Keratinocyte (primary cell): ENCODE measurements around the gene ABHD5. TPM values are rescaled to one million over a fixed set of nuclear protein-coding genes. Genes with fewer than 3 reads are reported as not detected.

ENCODE experiments used
- DNase-seq: peaks from one replicate; pipeline ENCODE4 v3.0.0-alpha.2; 2011; ENCODE audit warnings: low read depth, missing footprints, low spot score
- FAIRE-seq: peaks from 2 replicates; lab custom pipeline; 2011; peaks lifted over from hg19 to GRCh38; lab: Jason Lieb, UNC
- H2AFZ ChIP-seq: 2 replicates; pipeline ENCODE4 v1.6.0; 2012; ENCODE audit warnings: low read length, control low read depth, inconsistent platforms; ENCODE audit not compliant: control insufficient read depth
- H3K27ac ChIP-seq: 2 replicates; pipeline ENCODE4 v1.5.1; 2011; ENCODE audit warnings: low read length; ENCODE audit not compliant: control insufficient read depth, insufficient read depth
- H3K27me3 ChIP-seq: 3 replicates; pipeline ENCODE4 v1.6.0; 2011; ENCODE audit warnings: low read length; ENCODE audit not compliant: control insufficient read depth, insufficient read depth; ENCODE audit errors: extremely low read depth
- H3K36me3 ChIP-seq, 2 experiments: 2 replicates in 1 of 2; 3 replicates in 1 of 2; pipeline ENCODE4 v1.5.1; 2011; ENCODE audit warnings: low read length in 2 of 2, mild to moderate bottlenecking in 1 of 2; ENCODE audit not compliant: control insufficient read depth in 2 of 2, insufficient read depth in 2 of 2; ENCODE audit errors: extremely low read depth in 1 of 2
- H3K4me1 ChIP-seq: 3 replicates; pipeline ENCODE4 v1.5.1; 2011; ENCODE audit warnings: low read length; ENCODE audit not compliant: control insufficient read depth, insufficient read depth; ENCODE audit errors: extremely low read depth
- H3K4me2 ChIP-seq: 3 replicates; pipeline ENCODE4 v1.6.0; 2011; ENCODE audit warnings: low read depth, low read length; ENCODE audit not compliant: control insufficient read depth, insufficient read depth; ENCODE audit errors: extremely low read depth
- H3K4me3 ChIP-seq, 3 experiments: fragments of 200-600 bp in 1 of 3; sonication (generic) in 1 of 3; 2 replicates in 2 of 3; 3 replicates in 1 of 3; pipeline ENCODE4 v1.5.1; 2011 to 2016; ENCODE audit warnings: low read length in 3 of 3, mild to moderate bottlenecking in 3 of 3, control low read depth in 2 of 3, inconsistent platforms in 1 of 3, low read depth in 1 of 3, mixed read lengths in 1 of 3, mixed run types in 1 of 3, moderate library complexity in 1 of 3; ENCODE audit not compliant: control insufficient read depth in 2 of 3, insufficient read depth in 2 of 3; ENCODE audit errors: extremely low read depth in 1 of 3
- H3K79me2 ChIP-seq: 2 replicates; pipeline ENCODE4 v1.6.0; 2012; ENCODE audit warnings: low read length; ENCODE audit not compliant: control insufficient read depth, insufficient read depth
- H3K9ac ChIP-seq: 3 replicates; pipeline ENCODE4 v1.6.0; 2011; ENCODE audit warnings: low read length; ENCODE audit not compliant: control insufficient read depth, insufficient read depth; ENCODE audit errors: extremely low read depth
- H3K9me1 ChIP-seq: 3 replicates; pipeline ENCODE4 v1.6.0; 2011; ENCODE audit warnings: low read length; ENCODE audit not compliant: control insufficient read depth, insufficient read depth; ENCODE audit errors: extremely low read depth
- H3K9me3 ChIP-seq: 2 replicates; pipeline ENCODE4 v1.5.1; 2012; ENCODE audit warnings: low read depth, low read length; ENCODE audit not compliant: control insufficient read depth
- H4K20me1 ChIP-seq: 3 replicates; pipeline ENCODE4 v1.6.0; 2011; ENCODE audit warnings: low read length; ENCODE audit not compliant: control insufficient read depth, insufficient read depth; ENCODE audit errors: extremely low read depth
- CTCF ChIP-seq, 3 experiments: IDR thresholded peaks in 1 of 3; conservative IDR thresholded peaks in 1 of 3; optimal IDR thresholded peaks in 1 of 3; 2 replicates in 2 of 3; 3 replicates in 1 of 3; pipeline versions ENCODE3 to v1.5.1; 2011; ENCODE audit warnings: low read length in 3 of 3, mild to moderate bottlenecking in 3 of 3, moderate library complexity in 2 of 3, control low read depth in 1 of 3, inconsistent platforms in 1 of 3; ENCODE audit not compliant: insufficient read depth in 2 of 3; ENCODE audit errors: extremely low read depth in 1 of 3
- EZH2 ChIP-seq: IDR thresholded peaks from one replicate; pipeline ENCODE4 v1.6.1; 2012; ENCODE audit warnings: inconsistent platforms, mild to moderate bottlenecking, low read length, moderate library complexity
- dilution Hi-C: fragments of 300-500 bp; cut with MboI; formaldehyde crosslinking; loops from one replicate; pipeline ENCODE4 v1.7.0; 2020; ENCODE audit warnings: low sequenced_read_pairs; ENCODE audit not compliant: extremely low pct_ligation_motif_present
- polyA plus RNA-seq, 5 experiments: library from polyadenylated mRNA; depleted of rRNA in 3 of 5; stranded (reverse) in 3 of 5; stranded (forward) in 1 of 5; unstranded in 1 of 5; fragments of >200 nt; gene quantifications; 1 replicate in 1 of 5; 2 replicates in 3 of 5; 3 replicates in 1 of 5; pipeline versions ENCODE4 v1.2.1 to v1.2.3, GENCODE V29; 2011 to 2012; ENCODE audit warnings: missing spikeins in 2 of 5, low read depth in 1 of 5, low replicate concordance in 1 of 5

ABHD5 gene
- polyA plus RNA-seq, 1 donor (not counting 4 experiments of a cell fraction or from before 2014, with no cell fraction given) = 26.8 TPM

- Histone ChIP-seq H3K4me1 (no peaks in the 10 kb centered on the region), H3K27me3 (peaks cover 7% of the 10 kb centered on the region), H3K36me3 (no peaks in the 10 kb centered on the region), H2AFZ (no peak overlapping the region), H3K79me2 (no peaks in the 10 kb centered on the region), H3K9ac (no peak overlapping the region), H3K27ac (no peak overlapping the region), H3K4me2 (no peak overlapping the region), H3K4me3 (no peak overlapping the region), H4K20me1 (no peaks in the 10 kb centered on the region), H3K9me3 (no peaks in the 10 kb centered on the region), H3K9me1 (no peaks in the 10 kb centered on the region)
- TF ChIP-seq EZH2 (no peak), CTCF (optimal IDR thresholded peaks at IDR 0.05 in 1 of 3, IDR thresholded peaks at IDR 0.05 in 1 of 3, conservative IDR thresholded peaks at IDR 0.05 in 1 of 3; ENCODE audit: extremely low read depth in 1 of 3, insufficient read depth in 2 of 3, low read length in 3 of 3) (no peak)
- FAIRE-seq (no peak), DNase-seq (no peak)
- dilution Hi-C loops = no loop called here
These were observed 89.1 kb downstream of the ABHD5 start for GRCh38 chr3:43779850-43780249.

DNA sequence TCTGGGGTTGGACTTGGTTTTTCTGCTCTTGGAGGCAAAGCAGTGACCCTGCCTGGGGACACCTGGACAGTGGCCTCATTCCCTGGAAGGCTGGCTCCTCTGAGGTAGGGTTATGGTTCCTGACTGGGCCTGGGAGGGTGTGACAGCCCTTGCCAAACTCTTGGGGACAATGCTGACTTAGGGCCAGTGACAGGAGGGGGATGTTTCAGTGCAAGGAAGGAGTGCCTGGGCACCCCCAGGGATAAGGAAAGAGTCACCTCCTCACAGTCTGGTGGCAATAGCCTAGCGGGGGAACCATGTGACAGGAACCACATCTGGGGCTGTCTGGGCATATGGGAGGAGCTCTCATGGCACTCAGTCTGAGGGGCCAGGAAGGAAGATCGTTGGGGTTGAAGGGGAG is 91.8 kb downstream of the ABHD5 start:
- no peak for FAIRE-seq
- Histone ChIP-seq H4K20me1 (no peaks in the 10 kb centered on the region), H3K27ac (no peak overlapping the region), H3K79me2 (no peaks in the 10 kb centered on the region), H2AFZ (no peak overlapping the region), H3K4me1 (no peaks in the 10 kb centered on the region), H3K9me3 (no peaks in the 10 kb centered on the region), H3K9ac (no peak overlapping the region), H3K4me3 (no peak overlapping the region), H3K36me3 (no peaks in the 10 kb centered on the region), H3K4me2 (no peak overlapping the region), H3K9me1 (no peaks in the 10 kb centered on the region), H3K27me3 (peaks cover 14% of the 10 kb centered on the region)
- no peak for DNase-seq
- TF ChIP-seq CTCF (optimal IDR thresholded peaks at IDR 0.05 in 1 of 3, IDR thresholded peaks at IDR 0.05 in 1 of 3, conservative IDR thresholded peaks at IDR 0.05 in 1 of 3; ENCODE audit: extremely low read depth in 1 of 3, insufficient read depth in 2 of 3, low read length in 3 of 3) = no peak
- TF ChIP-seq EZH2 = no peak
- dilution Hi-C loops = no loop called here

Other genes starting within 250 kb of the ABHD5 start
- gene ANO10, start 68.9 kb upstream of the ABHD5 start, polyA plus RNA-seq = 32.7 to 48.8 TPM (median 37.0 TPM) in 3 replicates